Bronchial epithelial cell (primary cell): ENCODE measurements around the gene CAMK2A. TPM values are rescaled to one million over a fixed set of nuclear protein-coding genes. Genes with fewer than 3 reads are reported as not detected.
"Not testable (repeated sequence)": the region's sequence is repeated elsewhere in the genome, so short reads cannot be mapped to it uniquely, and the experiment has no call there.

Experiments
- DNase-seq: peaks from one replicate; pipeline ENCODE4 v3.0.0-alpha.2; 2010; ENCODE audit warnings: low read depth
- FAIRE-seq: peaks from 2 replicates; lab custom pipeline; 2011; peaks lifted over from hg19 to GRCh38; lab: Jason Lieb, UNC
- H3K27me3 ChIP-seq: 2 replicates; pipeline ENCODE4 v1.5.1; 2011; ENCODE audit warnings: low read length; ENCODE audit not compliant: control insufficient read depth, insufficient read depth
- H3K36me3 ChIP-seq: 2 replicates; pipeline ENCODE4 v1.5.1; 2011; ENCODE audit warnings: low read length; ENCODE audit not compliant: control insufficient read depth, insufficient read depth
- H3K4me3 ChIP-seq: 2 replicates; pipeline ENCODE4 v1.5.1; 2011; ENCODE audit warnings: mild to moderate bottlenecking, low read depth, low read length, control low read depth
- total RNA-seq: library from RNA; depleted of rRNA; stranded (reverse); fragments of >200 nt; gene quantifications from 2 replicates; pipeline ENCODE4 v1.2.1, GENCODE V29; 2014
- TF ChIP-seq, protein P1 (sequence below): IDR thresholded peaks from 2 replicates; pipeline ENCODE4 v1.5.1; 2011; ENCODE audit warnings: mild to moderate bottlenecking, moderate library complexity, low read length, control low read depth, inconsistent platforms; ENCODE audit not compliant: insufficient read depth, severe bottlenecking

CAMK2A gene
- total RNA-seq, 1 donor from 2014 or later = under 0.01 TPM

DNA sequence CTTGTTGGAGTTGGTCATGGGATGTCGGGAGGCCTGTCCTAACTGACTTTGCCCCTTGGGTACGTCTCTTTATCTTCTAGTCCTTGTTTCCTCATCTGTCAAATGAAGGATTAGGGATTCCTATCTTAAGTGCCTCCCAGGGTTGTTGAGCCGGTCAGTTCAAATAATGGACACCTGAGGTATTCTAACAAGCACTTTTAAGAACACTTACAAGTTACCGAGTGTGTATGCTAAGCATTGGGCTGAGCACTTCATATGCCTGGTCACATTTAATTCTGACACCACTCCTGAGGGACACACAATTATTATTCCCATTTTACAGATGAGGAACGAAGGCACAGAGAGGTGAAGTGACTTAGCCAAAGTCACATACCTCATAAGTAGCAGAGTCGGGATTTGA is 37.1 kb downstream of the CAMK2A start:
- Histone ChIP-seq H3K4me3 (no peak overlapping the region), H3K27me3 (peaks cover 4% of the 10 kb centered on the region), H3K36me3 (no peaks in the 10 kb centered on the region)
- TF ChIP-seq, protein P1, sequence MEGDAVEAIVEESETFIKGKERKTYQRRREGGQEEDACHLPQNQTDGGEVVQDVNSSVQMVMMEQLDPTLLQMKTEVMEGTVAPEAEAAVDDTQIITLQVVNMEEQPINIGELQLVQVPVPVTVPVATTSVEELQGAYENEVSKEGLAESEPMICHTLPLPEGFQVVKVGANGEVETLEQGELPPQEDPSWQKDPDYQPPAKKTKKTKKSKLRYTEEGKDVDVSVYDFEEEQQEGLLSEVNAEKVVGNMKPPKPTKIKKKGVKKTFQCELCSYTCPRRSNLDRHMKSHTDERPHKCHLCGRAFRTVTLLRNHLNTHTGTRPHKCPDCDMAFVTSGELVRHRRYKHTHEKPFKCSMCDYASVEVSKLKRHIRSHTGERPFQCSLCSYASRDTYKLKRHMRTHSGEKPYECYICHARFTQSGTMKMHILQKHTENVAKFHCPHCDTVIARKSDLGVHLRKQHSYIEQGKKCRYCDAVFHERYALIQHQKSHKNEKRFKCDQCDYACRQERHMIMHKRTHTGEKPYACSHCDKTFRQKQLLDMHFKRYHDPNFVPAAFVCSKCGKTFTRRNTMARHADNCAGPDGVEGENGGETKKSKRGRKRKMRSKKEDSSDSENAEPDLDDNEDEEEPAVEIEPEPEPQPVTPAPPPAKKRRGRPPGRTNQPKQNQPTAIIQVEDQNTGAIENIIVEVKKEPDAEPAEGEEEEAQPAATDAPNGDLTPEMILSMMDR = no peak
- no peak for FAIRE-seq
- DNase-seq = no peak

DNA sequence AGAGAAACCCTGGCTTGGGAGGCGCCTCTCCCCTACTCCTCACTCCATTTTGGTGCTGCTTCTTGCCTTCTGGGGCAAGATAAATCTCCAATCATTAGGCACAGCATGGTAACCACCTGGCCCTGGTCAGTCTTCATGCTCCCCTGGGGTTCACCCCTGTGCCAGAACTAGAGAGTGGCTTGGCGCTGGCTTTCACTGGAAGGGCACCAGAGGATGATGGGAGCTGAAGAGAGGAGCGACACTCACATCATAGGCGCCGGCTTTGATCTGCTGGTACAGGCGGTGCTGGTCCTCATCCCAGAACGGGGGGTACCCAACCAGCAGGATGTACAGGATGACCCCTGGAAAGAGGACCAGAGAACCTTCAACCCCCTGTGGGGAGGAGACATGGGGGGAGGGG is 38.1 kb downstream of the CAMK2A start:
- Histone ChIP-seq H3K27me3 (peaks cover 4% of the 10 kb centered on the region), H3K4me3 (no peak overlapping the region), H3K36me3 (no peaks in the 10 kb centered on the region)
- TF ChIP-seq, protein P1 = no peak
- DNase-seq (no peak), FAIRE-seq (no peak)

DNA sequence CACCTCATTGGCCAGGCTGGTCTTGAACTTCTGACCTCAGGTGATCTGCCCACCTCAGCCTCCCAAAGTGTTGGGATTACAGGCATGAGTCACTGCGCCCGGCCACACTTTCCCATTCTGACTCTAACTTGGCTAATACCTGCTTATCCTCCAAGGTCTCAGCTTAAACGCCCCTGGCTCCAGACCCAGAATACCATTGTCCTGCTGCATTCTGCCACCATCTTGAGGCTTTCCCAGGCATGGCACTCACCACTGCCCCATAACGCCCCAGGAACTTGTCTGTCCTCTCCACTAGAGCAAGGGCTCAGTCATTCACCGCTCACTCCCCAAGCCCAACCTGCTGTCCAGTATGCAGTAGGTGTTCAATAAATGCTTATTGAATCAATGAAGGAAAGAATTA is 39.8 kb downstream of the CAMK2A start:
- Histone ChIP-seq H3K27me3 (peaks cover 6% of the 10 kb centered on the region), H3K36me3 (no peaks in the 10 kb centered on the region), H3K4me3 (no peak overlapping the region)
- no peak for FAIRE-seq
- DNase-seq = no peak
- TF ChIP-seq, protein P1 = no peak

DNA sequence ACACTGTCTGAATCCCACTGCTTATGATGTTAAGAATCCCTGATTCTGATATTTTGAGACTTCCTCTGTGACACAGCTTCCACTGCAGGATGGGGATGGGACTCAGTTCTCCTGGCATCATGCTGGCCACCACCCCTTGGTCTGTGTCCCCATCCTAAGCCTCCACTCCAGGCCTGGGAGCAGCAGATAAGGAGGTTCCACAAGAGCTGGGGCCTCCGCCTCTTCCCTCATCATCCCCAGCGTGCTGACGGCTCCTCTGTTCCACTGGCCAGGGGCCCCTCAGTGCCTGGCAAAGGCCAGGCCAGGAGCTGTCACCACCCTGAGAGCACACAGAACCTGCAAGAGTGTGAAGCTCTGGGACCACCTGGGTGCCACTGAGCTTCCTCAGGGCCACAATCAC is 40.6 kb downstream of the CAMK2A start:
- TF ChIP-seq, protein P1 = no peak
- H3K36me3 ChIP-seq = no peaks in the 10 kb centered on the region
- no peak overlapping the region for H3K4me3 ChIP-seq
- no peak for FAIRE-seq
- peaks cover 6% of the 10 kb centered on the region for H3K27me3 ChIP-seq
- no peak for DNase-seq

DNA sequence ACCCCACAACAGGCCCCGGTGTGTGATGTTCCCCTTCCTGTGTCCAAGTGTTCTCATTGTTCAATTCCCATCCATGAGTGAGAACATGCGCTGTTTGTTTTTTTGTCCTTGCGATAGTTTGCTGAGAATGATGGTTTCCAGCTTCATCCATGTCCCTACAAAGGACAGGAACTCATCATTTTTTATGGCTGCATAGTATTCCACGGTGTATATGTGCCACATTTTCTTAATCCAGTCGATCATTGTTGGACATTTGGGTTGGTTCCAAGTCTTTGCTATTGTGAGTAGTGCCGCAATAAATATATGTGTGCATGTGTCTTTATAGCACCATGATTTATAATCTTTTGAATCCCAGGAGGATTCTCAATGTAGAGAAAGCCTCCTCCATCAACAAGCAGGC is 41.1 kb downstream of the CAMK2A start:
- DNase-seq, H3K27me3 ChIP-seq, H3K4me3 ChIP-seq, FAIRE-seq, H3K36me3 ChIP-seq: not testable (repeated sequence)

DNA sequence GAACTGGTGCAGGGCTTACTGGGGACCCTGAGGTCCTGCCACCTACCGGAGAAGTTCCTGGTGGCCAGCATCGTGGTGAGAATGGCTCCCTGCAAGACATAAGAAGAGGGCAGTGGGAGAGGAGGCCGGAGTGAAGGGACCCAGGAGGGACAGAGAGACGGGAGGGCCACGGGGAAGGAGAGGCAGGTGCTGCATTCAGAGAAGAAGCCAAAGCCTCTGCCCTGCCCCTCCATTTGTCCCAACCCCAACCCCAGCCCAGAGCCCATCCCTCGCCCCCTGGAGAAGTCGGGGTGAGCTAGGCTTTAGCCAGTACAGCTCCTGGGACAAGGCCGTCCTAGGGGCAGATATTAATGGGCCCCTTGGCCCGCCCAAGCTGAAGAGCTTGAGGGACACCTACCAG is 41.8 kb downstream of the CAMK2A start:
- H3K27me3 ChIP-seq = peaks cover 7% of the 10 kb centered on the region
- no peak for FAIRE-seq
- TF ChIP-seq, protein P1 = no peak
- no peak for DNase-seq
- no peak overlapping the region for H3K4me3 ChIP-seq
- no peaks in the 10 kb centered on the region for H3K36me3 ChIP-seq
